ENCODE data around the gene GHR.

Gene GHR

GRCh38 chr5:42423285-42424165, at the start of gene GHR:
Gene GHR (plus strand): TSS chr5:42423439. CDS start chr5:42565875, 142,436 bp downstream.
- peak; percentile 86 for DNase-seq

- DNase-seq: no peak
These were observed 48.5 kb upstream of the GHR start for GRCh38 chr5:42374679-42375273.

- no peak for DNase-seq
These were observed 45.7 kb upstream of the GHR start for GRCh38 chr5:42377496-42377895.

- no peak for DNase-seq
These were observed 41.3 kb upstream of the GHR start for GRCh38 chr5:42381973-42382372.

GRCh38 chr5:42387563-42387962, 35.7 kb upstream of the GHR start:
- no peak for DNase-seq

GRCh38 chr5:42390115-42390514, 33.1 kb upstream of the GHR start:
- DNase-seq: no peak

- DNase-seq: no peak
These were observed 30.3 kb upstream of the GHR start for GRCh38 chr5:42392917-42393316.

GRCh38 chr5:42396111-42396510, 27.1 kb upstream of the GHR start:
- DNase-seq: no peak

GRCh38 chr5:42397267-42397666, 26.0 kb upstream of the GHR start:
- DNase-seq: no peak

GRCh38 chr5:42399702-42400101, 23.5 kb upstream of the GHR start:
- DNase-seq: no peak

- no peak for DNase-seq
These were observed 22.8 kb upstream of the GHR start for GRCh38 chr5:42400474-42400873.

GRCh38 chr5:42403236-42403635, 20.0 kb upstream of the GHR start:
- DNase-seq: no peak

GRCh38 chr5:42404366-42404765, 18.9 kb upstream of the GHR start:
- no peak for DNase-seq

GRCh38 chr5:42419294-42419693, 3.9 kb upstream of the GHR start:
- no peak for DNase-seq

- no peak for DNase-seq
These were observed 471 bp upstream of the GHR start for GRCh38 chr5:42422656-42423280.

- no peak for DNase-seq
These were observed 2.8 kb downstream of the GHR start for GRCh38 chr5:42426016-42426415.

- DNase-seq: no peak
These were observed 6.5 kb downstream of the GHR start for GRCh38 chr5:42429694-42430093.

- DNase-seq: no peak
These were observed 10.9 kb downstream of the GHR start for GRCh38 chr5:42434047-42434724.

GRCh38 chr5:42436051-42436450, 12.8 kb downstream of the GHR start:
- DNase-seq: no peak

GRCh38 chr5:42454216-42454995, 31.2 kb downstream of the GHR start:
- DNase-seq: no peak

GRCh38 chr5:42461033-42461432, 37.8 kb downstream of the GHR start:
- no peak for DNase-seq

GRCh38 chr5:42461507-42461906, 38.3 kb downstream of the GHR start:
- DNase-seq: no peak

GRCh38 chr5:42462083-42462482, 38.8 kb downstream of the GHR start:
- no peak for DNase-seq

All from fibroblast of skin of right quadriceps (primary cell).